Sigmoid colon (tissue), 4 donors: ENCODE data around the gene TMEM225B.

Source experiments
- EP300 ChIP-seq, 4 donors: sonication (generic); formaldehyde crosslinking; IDR thresholded peaks; one replicate each; pipeline ENCODE4 v1.6.1; 2017; ENCODE audit warnings: antibody characterized with exemption in 4 of 4
- POLR2AphosphoS5 ChIP-seq, 4 donors: sonication (generic); formaldehyde crosslinking; IDR thresholded peaks; one replicate each; pipeline ENCODE4 v1.6.1; 2017; ENCODE audit warnings: antibody characterized with exemption in 4 of 4
- TF ChIP-seq, protein P1 (sequence below), 4 experiments: fragments of 450-650 bp in 3 of 4; fragments of 200-600 bp in 1 of 4; IDR thresholded peaks; one replicate each; pipeline ENCODE4 v1.5.1; 2016 to 2019; ENCODE audit warnings: antibody characterized with exemption in 4 of 4, mild to moderate bottlenecking in 3 of 4, moderate library complexity in 2 of 4

DNA sequence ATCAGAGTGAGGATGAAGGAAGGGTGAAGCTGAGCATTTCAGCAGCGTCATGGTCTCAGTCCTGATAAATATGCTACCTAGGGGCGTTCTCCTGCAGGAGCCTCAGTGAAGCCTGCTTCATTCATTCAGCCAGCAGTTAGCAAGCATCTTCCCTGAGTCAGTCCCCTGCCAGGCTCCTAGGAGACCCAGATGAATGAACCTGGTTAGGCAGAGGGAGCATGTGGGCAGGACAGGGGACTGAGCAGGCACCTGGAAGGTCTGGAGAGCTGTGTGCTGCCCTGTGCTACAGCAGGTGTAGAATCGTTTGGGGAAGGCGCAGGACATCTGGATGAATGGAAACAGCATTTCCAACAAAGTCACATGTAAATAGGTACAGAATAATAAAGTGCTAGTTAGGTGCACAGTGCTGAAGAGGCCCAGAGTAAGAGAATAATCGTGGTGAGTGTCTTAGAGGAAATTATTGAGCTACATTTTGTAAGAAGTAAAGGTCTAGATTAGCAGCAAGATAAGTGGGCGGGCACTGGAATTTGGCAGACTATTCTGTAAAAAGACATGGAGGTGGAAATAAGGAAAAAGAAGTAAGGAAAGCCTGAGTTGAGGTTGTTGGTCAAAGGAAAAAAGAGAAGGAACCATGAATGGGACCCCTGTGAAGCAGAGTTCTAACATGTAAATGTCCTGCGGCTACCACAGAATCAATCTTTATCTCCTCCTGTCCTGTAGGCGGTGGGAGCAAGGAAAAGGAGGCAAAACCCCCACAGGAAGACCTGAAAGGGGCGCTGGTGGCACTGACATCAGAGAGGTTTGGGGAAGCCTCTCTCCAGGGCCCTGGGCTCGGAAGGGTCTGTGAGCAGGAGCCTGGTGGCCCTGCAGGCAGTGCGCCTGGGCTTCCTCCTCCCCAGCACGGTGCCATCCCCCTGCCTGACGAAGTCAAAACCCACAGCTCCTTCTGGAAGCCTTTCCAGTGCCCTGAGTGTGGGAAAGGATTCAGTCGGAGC lies 30.7 kb downstream of the TMEM225B start:
- TF ChIP-seq, protein P1, sequence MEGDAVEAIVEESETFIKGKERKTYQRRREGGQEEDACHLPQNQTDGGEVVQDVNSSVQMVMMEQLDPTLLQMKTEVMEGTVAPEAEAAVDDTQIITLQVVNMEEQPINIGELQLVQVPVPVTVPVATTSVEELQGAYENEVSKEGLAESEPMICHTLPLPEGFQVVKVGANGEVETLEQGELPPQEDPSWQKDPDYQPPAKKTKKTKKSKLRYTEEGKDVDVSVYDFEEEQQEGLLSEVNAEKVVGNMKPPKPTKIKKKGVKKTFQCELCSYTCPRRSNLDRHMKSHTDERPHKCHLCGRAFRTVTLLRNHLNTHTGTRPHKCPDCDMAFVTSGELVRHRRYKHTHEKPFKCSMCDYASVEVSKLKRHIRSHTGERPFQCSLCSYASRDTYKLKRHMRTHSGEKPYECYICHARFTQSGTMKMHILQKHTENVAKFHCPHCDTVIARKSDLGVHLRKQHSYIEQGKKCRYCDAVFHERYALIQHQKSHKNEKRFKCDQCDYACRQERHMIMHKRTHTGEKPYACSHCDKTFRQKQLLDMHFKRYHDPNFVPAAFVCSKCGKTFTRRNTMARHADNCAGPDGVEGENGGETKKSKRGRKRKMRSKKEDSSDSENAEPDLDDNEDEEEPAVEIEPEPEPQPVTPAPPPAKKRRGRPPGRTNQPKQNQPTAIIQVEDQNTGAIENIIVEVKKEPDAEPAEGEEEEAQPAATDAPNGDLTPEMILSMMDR (IDR thresholded peaks at IDR 0.05), result no peak
- TF ChIP-seq EP300 (IDR thresholded peaks at IDR 0.05), result no peak
- no peak for TF ChIP-seq POLR2AphosphoS5 (IDR thresholded peaks at IDR 0.05)
